ACHN (cell line): ENCODE results near the gene USP6.
"Not testable (repeated sequence)": the region's sequence is repeated elsewhere in the genome, so short reads cannot be mapped to it uniquely, and the experiment has no call there.

ENCODE experiments used
- DNase-seq: peaks from one replicate; pipeline ENCODE4 v3.0.0-alpha.2; 2015
- in situ Hi-C: cut with HindIII; loops from 2 replicates; pipeline ENCODE4 v1.10.0; 2017; ENCODE audit warnings: low sequenced_read_pairs, low pct_ligation_motif_present, low pct_unique_long_range_greater_than_20kb

Gene USP6

DNA sequence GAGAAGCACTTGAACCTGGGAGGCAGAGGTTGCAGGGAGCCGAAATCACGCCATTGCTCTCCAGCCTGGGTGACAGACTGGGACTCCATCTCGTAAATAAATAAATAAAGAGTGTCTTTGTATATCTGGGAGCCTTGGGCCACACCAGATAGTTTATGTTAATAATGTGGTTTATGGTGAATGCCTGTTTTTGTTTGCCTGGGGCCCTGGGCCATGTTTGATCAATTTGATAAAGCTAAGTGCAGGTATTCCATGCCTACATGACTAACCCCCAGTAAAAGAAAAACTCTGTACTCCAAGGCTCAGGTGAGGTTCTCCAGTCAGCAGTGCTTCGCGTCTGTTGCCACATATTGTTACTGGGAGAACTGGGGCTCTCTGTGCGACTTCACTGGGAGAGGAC lies 103.7 kb downstream of the USP6 start:
- no peak for DNase-seq
- in situ Hi-C loops = no loop called here

GRCh38 chr17:5220074-5220473 lies 104.2 kb downstream of the USP6 start:
- in situ Hi-C loops = no loop called here
- DNase-seq = no peak

DNA sequence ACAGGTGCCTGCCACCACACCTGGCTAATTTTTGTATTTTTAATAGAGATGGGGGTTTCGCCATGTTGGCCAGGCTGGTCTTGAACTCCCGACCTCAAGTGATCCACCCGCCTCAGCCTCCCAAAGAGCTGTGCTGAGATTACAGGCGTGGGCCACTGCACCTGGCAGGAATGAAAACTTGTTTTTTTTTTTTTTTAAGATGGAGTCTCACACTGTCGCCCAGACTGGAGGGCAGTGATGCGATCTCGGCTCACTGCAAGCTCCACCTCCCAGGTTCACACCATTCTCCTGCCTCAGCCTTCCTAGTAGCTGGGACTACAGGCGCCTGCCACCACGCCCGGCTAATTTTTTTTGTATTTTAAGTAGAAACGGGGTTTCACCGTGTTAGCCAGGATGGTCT lies 106.1 kb downstream of the USP6 start:
- DNase-seq, in situ Hi-C loops: not testable (repeated sequence)
